Measurements from ENCODE around the gene CORO1A.
A peak's percentile ranks its signal among the peaks of the same experiment; 100 is the strongest.
"Not testable (repeated sequence)": the region's sequence is repeated elsewhere in the genome, so short reads cannot be mapped to it uniquely, and the experiment has no call there.

Gene CORO1A

DNA sequence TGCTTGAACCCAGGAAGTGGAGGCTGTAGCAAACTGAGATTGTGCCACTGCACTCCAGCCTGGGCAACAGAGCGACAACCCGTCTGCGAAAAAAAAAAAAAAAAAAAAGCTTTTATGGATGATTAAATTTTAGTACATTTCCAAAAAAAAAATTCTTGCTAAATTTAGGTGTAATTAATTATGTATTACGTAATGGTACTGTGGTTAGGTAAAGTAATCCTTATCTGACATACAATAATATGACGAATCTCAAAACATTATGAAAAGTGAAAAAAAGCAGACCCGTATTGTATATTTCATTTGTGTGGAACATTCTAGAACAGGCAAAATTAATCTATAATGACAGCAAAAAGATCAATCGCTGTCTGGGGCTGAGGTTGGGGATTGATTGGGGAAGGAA, 10.3 kb upstream of the CORO1A start:
- no peak for DNase-seq

DNA sequence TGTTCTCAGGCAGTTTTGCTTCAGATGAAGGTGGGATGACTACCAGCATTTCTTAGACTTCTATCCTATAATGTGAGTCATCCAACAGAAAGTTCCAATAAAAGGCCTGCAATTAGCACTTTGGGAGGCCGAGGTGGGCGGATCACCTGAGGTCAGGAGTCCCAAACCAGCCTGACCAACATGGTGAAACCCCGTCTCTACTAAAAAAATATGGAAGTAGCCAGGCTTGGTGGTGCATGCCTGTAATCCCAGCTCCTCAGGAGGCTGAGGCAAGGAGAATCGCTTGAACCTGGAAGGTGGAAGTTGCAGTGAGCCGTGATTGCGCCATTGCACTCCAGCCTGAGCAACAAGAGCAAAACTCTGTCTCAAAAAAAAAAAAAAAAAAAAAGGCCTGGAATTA, 6.5 kb upstream of the CORO1A start:
- not testable (repeated sequence) for DNase-seq

DNA sequence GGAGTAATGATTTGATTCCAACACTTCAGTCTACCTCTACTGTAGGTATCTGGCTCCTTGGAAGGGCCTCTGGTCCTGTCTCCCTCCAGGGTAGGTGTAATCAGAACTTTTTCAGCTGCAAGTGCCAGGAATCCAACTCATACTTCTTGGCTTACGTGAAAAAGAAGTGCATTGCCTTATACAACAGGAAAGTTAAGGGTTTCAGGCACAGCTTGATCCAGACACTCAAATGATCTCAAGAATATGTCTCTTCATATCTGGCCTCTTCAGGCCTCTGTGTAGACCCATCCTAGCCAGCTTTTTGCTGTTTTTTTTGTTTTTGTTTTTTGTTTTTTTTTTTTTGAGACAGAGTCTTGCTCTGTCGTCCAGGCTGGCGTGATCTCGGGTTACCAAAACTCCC, 4.2 kb upstream of the CORO1A start:
- DNase-seq = no peak

DNA sequence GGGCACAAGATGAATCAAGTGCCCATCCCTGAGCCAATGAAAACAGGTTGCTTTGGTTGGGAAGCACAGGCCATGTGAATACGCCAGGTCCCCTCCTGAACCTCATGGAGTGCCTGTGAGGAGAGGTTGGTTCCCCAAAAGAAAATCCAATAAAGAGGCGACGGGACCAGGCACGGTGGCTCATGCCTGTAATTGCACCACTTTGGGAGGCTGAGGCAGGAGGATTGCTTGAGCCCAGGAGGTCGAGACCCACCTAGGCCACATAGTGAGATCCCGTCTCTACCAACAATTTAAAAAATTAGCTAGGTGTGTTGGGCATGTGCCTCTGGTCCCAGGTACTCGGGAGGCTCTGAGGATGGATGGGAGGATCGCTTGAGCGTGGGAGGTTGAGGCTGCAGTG, 3.5 kb upstream of the CORO1A start:
- DNase-seq = no peak

DNA sequence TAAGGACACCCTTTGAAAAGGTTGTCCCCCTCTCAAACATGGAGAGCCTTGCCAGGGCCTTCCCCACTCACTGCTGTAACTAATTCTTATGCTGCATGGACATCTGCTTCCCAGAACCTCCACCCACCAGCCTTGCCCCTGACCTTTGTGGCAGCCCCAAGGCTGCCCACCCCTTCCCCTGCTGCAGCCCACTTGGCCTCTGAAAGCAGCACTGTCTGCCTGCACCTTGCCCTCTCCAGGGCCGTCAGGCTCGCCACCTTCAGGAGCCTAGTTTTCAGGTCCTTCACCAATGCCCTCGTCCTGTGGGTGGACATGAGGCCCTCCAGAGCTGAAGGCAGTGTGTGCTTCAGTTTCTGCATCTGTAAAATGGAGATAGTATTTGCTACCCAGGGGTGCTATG, 2.7 kb upstream of the CORO1A start:
- DNase-seq = no peak

DNA sequence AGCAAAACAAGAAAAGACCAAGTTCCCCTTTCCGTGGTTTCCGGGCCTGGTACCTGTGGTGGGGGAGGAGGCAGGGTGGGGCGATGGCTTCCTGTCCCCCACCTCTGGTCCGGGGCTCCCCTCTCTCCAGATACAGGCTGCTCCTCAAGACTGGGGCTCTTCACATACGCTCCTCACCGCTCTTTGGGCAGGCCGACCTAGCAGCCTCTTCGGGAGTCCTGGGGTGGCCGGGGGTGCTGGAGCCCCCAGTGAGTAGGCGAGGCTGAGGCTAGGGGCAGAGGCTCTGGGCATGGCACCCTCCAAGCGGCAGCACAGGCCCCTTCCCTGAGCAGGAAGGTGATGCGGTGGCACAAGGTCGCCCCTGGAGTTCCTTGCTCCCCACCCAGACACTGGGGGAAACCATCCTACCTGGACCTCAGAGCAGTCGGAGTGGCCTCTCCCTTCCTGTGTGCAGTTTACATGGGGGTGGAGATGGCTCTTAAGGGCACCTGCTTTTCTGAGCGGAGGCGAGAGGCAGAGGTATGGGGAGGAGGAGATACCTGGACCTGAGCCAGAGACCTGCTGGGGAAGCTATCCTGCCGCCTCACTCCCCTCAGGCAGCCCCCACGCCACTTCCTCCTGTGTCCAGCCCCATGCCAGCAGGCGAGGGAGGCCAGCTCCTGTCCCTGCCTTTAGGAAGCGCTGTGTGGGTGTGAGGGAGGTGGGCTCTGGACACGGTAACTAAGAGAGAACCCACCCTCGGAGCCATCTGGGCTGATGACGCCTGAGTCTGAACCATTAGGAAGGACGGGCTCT, 891 bp downstream of the CORO1A start:
- peak in 2 of 4 experiments; percentile 66 for DNase-seq

DNA sequence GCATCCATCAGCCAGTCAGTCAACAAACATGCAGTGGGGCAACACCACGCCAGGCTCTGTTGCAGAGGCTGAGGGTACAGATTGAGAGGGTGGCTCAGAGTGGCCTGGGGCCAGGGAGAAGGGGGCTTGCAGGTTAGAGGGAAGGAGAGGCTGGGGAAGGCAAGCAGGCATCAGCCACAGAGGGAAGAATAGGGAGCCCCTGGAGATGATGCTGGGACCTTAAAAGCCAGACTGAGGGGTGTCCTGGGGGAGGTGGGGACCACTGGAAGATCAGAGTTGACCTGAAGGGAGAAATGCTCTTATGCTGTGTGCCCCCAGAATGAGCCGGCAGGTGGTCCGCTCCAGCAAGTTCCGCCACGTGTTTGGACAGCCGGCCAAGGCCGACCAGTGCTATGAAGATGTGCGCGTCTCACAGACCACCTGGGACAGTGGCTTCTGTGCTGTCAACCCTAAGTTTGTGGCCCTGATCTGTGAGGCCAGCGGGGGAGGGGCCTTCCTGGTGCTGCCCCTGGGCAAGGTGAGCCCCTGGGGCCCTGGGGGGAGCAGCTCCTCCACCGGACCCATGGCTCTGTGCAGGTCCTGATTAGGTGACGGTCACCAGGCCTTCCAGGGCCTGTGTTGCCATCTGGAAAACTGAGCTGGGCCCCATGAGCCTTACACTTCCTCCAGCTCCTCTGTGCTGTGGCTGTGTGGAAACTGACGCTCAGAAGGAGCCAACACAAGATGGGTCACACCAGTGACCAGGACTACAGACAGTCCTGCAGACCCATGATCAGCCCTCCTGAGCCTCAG, 1.7 kb downstream of the CORO1A start:
- DNase-seq = no peak

DNA sequence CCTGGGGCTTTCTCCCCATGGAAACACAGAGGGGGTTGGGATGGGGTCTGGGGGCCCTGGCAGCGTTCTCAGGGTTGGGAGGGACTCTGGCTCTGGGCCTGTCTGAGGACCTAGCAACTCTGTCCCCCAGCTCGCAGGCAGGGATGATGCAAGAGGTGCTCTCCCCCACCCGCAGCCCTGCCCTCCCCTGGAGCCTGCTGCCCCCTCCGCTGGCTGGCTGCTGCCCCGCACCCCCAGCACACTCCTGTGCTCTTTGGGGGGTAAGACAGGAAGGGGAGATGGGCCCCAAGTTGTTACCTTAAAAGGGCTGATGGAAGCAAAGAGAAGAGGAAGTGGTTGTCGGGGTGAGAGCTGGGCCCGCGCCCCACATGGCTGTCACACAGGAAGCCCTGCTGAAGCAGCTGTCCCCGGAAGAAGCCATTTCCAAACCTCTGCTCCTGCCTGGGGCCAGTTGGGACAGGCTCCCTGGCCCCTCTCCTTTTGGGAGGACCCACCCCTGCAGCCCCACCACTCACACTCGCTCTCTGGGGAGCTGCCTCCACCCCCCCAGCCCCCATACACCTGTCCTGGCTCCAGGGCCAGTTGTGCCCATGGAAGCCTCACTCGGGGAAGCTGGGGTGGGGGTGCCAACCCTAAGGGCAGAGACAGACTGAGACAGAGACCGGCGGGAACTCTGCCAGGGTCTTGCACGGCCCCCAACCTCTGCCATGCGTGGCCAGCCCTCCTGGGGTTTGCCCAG, 2.5 kb downstream of the CORO1A start:
- peak; percentile 37 to 75 (median 54) for DNase-seq

DNA sequence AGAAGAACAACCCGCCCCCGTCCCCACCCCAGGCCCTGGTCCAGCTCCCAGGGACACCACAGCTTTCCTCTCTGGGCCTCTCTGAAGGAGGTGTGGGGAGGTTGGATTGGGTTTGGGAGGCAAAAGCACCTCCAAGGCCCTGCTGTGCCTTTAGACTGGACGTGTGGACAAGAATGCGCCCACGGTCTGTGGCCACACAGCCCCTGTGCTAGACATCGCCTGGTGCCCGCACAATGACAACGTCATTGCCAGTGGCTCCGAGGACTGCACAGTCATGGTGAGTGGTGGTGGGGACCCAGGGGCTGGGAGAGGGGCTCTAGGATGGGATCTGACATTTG, 3.0 kb downstream of the CORO1A start:
- peak in 1 of 4 experiments; percentile 29 for DNase-seq

DNA sequence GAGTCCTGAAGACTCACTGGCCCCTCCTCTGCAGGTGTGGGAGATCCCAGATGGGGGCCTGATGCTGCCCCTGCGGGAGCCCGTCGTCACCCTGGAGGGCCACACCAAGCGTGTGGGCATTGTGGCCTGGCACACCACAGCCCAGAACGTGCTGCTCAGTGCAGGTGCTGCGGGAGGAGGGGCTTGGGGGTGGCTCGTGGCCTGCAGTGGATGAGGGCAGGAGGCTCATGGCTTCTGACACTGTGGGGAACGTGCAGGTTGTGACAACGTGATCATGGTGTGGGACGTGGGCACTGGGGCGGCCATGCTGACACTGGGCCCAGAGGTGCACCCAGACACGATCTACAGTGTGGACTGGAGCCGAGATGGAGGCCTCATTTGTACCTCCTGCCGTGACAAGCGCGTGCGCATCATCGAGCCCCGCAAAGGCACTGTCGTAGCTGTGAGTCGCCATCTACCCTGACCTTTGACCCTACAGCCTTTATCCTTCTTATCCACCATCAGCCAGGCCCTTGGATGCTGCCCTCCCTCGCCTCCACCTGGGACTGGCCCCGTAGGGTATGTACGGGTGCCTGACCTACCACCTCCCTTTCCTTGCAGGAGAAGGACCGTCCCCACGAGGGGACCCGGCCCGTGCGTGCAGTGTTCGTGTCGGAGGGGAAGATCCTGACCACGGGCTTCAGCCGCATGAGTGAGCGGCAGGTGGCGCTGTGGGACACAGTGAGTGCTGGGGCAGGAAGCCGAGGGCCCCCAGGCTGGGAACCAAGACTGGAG, 3.6 kb downstream of the CORO1A start:
- DNase-seq = peak; percentile 68 to 88 (median 82)

DNA sequence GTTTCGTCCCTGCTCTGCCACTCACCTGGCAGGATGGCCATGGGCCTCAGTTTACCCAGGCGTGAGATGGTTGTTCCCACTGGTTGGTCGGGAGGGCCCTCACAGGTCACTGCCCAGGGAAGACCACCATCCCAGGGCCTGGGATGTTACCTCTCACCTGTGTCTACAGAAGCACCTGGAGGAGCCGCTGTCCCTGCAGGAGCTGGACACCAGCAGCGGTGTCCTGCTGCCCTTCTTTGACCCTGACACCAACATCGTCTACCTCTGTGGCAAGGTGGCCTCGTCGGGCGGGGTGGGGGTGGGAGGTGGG, 4.1 kb downstream of the CORO1A start:
- no peak for DNase-seq

DNA sequence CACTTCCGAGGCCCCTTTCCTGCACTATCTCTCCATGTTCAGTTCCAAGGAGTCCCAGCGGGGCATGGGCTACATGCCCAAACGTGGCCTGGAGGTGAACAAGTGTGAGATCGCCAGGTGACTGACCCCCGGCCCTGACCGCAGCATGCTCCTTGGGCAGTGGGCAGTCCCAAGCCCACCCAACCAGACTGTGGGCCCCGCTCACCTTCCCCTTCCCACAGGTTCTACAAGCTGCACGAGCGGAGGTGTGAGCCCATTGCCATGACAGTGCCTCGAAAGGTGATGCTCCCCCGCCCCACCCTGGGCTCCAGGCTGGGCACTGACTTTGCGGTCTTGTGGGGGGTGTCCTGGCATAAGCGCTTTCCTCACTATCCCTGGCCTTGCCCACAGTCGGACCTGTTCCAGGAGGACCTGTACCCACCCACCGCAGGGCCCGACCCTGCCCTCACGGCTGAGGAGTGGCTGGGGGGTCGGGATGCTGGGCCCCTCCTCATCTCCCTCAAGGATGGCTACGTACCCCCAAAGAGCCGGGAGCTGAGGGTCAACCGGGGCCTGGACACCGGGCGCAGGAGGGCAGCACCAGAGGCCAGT, 4.7 kb downstream of the CORO1A start:
- no peak for DNase-seq

DNA sequence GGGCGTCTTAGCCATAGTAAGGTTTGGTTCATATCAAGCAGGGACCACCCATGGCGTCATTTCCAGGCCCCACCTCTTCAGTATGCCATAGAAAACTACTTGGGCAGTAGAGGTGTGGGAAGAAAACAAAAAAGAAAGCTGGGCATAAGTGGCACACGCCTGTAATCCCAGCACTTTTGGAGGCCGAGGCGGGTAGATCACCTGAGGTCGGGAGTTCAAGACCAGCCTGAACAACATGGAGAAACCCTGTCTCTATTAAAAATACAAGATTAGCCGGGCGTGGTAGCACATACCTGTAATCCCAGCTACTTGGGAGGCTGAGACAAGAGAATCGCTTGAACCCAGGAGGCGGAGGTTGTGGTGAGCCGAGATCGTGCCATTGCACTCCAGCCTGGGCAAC, 7.8 kb downstream of the CORO1A start:
- DNase-seq = not testable (repeated sequence)

DNA sequence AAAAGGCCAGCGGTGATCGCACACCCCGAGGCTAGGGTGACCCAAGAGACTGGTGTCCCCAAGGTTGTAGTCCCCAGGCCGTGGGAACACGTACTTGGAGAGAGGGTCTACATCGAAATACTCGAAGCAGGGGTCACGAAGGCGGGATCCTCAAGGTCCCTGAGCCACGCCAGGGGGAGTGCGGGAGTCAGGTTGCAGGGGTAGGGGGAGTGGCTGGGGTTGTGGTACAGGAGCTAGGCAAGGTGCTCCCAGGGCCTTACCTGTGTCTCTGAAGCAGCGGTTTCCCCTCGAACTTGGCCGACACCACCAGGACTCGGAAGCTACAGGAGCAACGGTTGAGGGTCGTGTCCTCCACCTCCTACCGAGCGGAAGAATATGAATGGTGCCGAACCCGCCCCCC, 9.7 kb downstream of the CORO1A start:
- not testable (repeated sequence) for DNase-seq

DNA sequence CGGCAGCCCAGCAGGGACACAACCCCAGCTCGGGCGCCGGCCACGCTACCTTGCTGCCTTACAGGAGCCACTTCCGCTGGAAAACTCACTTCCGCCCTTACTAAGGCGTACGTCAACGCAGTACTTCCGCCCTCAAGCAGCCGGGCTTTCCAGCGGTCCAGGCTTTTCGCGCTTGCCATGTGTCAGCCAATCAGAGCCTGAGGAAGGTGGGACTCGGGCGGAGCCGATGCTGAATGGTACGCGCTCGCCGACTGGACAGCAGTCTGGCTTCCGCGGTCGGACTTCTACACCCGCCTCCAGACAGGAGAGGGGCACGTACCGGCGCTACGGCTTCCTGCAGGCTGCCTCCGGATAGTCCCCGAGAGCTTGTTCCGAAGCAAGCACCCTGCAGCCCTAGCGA, 10.2 kb downstream of the CORO1A start, which contains the start of the genes BOLA2B and SLX1A:
TSS of gene BOLA2B (minus strand) at position 52 of the 400 bp plus-strand sequence. CDS start 71 bp downstream, outside the sequence.
TSS of gene SLX1A (plus strand) at position 261 of the 400 bp plus-strand sequence. CDS start 210 bp downstream, outside the sequence.
- DNase-seq = not testable (repeated sequence)

DNA sequence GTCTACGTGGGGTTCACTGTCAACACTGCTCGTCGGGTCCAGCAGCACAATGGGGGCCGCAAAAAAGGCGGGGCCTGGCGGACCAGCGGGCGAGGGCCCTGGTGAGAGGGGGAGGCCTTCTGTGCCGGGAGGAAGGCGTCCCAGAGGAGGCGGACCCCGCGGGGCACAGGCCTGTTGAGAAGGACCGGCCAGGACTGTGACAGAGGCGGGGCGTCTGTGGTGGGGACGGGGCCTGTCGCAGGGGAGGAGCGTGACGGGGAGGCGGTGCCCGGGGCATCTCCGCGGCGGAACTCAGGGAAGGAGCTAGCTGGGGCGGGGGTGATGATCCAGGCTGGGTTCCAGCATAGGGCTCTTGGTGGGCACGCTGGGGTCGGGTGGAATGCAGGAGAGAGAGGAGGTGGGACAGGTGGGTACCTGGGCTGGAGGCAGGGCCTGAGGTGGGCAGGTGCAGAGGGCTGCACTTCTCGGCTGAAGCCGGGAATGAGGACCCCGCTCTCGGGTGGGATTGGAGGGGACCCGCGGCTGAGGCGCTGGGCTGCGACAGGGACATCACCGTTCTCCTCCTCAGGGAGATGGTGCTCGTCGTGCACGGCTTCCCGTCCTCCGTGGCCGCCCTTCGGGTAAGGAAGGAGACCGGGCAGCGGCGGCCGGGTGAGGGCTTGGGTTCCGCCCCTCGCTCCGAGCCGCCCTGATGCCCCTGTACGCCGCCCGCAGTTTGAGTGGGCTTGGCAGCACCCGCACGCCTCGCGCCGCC, 10.9 kb downstream of the CORO1A start:
- DNase-seq = not testable (repeated sequence)

DNA sequence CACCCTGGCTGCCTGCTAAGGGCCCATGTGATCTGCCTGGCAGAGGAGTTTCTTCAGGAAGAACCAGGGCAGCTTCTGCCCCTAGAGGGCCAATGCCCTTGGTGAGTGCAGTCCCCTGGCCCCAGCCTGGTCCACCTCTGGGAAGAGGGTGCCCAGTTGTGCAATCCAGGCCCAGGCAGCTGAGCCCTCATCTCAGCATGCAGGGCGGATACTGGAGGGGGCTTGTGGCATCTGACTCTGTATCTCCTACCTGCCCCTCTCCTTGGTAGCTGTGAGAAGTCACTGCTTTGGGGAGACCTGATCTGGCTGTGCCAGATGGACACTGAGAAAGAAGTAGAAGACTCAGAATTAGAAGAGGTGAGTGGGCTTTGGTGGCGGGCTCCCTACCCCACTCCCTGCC, 13.6 kb downstream of the CORO1A start:
- not testable (repeated sequence) for DNase-seq

DNA sequence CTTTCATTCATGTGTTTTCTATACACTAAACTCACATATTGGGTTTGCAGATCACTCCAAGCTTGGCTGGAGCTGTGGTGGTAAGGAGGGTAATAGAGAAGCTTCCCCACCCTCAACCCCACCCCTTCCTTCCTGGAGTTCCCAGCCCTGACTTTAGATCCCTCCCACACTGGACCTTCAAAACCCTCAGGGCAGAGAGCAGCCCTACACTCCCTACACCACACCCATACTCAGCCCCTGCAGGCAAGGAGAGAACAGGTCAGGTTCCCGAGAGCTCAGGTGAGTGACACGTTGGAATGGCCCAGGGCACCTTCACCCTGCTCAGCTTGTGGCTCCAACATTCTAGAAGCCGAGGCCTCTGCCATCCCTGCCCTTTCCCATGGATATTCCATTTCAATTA, 15.6 kb downstream of the CORO1A start, which contains the start of gene SULT1A3:
TSS of gene SULT1A3 (plus strand) at position 207 of the 400 bp plus-strand sequence. CDS start 1,474 bp downstream, outside the sequence.
- not testable (repeated sequence) for DNase-seq

DNA sequence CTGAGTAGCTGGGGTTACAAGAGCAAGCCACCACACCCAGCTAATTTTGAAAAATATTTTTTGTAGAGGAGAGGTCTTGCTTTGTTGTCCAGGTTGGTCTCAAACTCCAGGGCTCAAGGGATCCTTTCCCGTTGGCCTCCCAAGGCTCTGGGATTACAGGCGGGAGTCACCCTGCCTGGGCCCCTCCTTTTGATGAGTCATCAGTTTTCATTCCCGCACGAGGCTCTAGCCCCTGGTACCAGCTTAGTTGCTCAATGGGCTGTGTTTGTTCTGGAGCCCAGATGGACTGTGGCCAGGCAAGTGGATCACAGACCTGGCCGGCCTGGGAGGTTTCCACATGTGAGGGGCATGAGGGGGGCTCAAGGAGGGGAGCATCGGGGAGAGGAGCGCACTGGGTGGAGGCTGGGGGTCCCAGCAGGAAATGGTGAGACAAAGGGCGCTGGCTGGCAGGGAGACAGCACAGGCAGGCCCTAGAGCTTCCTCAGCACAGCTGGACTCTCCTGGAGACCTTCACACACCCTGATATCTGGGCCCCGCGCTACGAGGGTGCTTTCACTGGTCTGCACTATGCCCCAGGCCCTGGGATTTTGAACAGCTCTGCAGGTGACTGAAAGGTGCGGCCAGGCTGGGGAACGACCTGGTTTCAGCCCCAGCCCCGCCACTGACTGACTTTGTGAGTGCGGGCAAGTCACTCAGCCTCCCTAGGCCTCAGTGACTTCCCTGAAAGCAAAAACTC, 16.4 kb downstream of the CORO1A start:
- DNase-seq = not testable (repeated sequence)

DNA sequence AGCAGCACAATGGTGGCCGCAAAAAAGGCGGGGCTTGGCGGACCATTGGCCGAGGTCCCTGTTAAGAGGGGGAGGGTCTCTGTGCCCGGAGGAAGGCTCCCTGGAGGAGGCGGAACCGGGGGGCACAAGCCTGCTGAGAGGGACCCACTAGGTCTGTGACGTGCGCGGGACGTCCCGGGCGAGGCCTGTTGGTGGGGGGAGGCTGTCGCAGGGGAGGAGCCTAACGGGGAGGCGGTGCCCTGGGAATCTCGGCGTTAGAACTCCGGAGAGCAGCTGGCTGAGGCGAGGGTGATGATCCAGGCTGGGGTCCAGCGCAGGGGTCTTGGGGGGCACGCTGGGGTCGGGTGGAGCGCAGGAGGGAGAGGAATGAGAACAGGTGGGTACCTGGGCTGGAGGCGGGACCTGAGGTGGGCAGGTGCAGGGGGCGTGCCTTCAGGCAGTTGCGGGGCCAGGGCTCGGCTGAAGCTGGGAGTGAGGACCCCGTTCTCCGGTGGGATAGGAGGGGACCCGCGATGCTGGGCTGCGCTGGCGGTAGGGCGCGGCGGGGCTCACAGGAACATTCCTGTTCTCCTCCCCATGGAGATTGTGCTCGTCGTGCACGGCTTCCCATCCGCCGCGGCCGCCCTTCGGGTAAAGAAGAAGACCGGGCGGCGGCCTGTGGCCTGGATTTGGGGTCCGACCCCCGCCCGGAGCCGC, 22.3 kb downstream of the CORO1A start:
- DNase-seq = not testable (repeated sequence)
